ENCODE data around the gene SLC51B.
"Not testable (repeated sequence)": the region's sequence is repeated elsewhere in the genome, so short reads cannot be mapped to it uniquely, and the experiment has no call there.

Gene SLC51B

GRCh38 chr15:65067317-65067644 is 22.1 kb downstream of the SLC51B start:
- DNase-seq, result no peak

GRCh38 chr15:65067645-65068402 is 22.6 kb downstream of the SLC51B start, which contains the start of gene RASL12:
Gene RASL12, minus strand, starts transcription at chr15:65067991. Its CDS starts 156 bp downstream, at chr15:65067835.
- DNase-seq, result no peak

GRCh38 chr15:65068403-65068788 is 23.2 kb downstream of the SLC51B start:
- no peak for DNase-seq

GRCh38 chr15:65069179-65069578 is 24.0 kb downstream of the SLC51B start:
- no peak for DNase-seq

- no peak for DNase-seq
Observed at GRCh38 chr15:65069779-65070546, 24.8 kb downstream of the SLC51B start.

GRCh38 chr15:65071381-65071811 is 26.2 kb downstream of the SLC51B start:
- DNase-seq, result no peak

- DNase-seq, result no peak
Observed at GRCh38 chr15:65072027-65072426, 26.8 kb downstream of the SLC51B start.

GRCh38 chr15:65072617-65073016 is 27.4 kb downstream of the SLC51B start:
- no peak for DNase-seq

GRCh38 chr15:65074946-65075345 is 29.8 kb downstream of the SLC51B start:
- DNase-seq, result not testable (repeated sequence)

GRCh38 chr15:65075607-65076395 is 30.6 kb downstream of the SLC51B start:
- not testable (repeated sequence) for DNase-seq

GRCh38 chr15:65076486-65077290 is 31.5 kb downstream of the SLC51B start, which contains the start of gene KBTBD13:
Gene KBTBD13, plus strand, starts transcription at chr15:65076746. Its CDS starts 70 bp downstream, at chr15:65076816.
- DNase-seq, result no peak

- DNase-seq, result no peak
Observed at GRCh38 chr15:65077291-65077980, 32.2 kb downstream of the SLC51B start.

- no peak for DNase-seq
Observed at GRCh38 chr15:65077981-65078352, 32.8 kb downstream of the SLC51B start.

GRCh38 chr15:65079580-65079979 is 34.4 kb downstream of the SLC51B start:
- no peak for DNase-seq

GRCh38 chr15:65081270-65081669 is 36.1 kb downstream of the SLC51B start:
- no peak for DNase-seq

- no peak for DNase-seq
Observed at GRCh38 chr15:65081758-65082157, 36.6 kb downstream of the SLC51B start.

GRCh38 chr15:65082303-65082953 is 37.2 kb downstream of the SLC51B start:
- DNase-seq, result no peak

GRCh38 chr15:65083262-65083701 is 38.1 kb downstream of the SLC51B start:
- no peak for DNase-seq

- DNase-seq, result no peak
Observed at GRCh38 chr15:65084500-65085206, 39.5 kb downstream of the SLC51B start.

GRCh38 chr15:65085207-65085753 is 40.1 kb downstream of the SLC51B start:
- DNase-seq, result no peak
